SK-N-DZ (cell line): ENCODE data around the gene GLI3.

Experiments used
- DNase-seq: peaks from one replicate; pipeline ENCODE4 v3.0.0-alpha.2; 2015; ENCODE audit warnings: low spot score

GLI3 gene

GRCh38 chr7:42175834-42176723, 60.9 kb downstream of the GLI3 start:
- DNase-seq, result no peak

GRCh38 chr7:42174391-42174912, 62.6 kb downstream of the GLI3 start:
- DNase-seq, result no peak

GRCh38 chr7:42170724-42171123, 66.3 kb downstream of the GLI3 start:
- DNase-seq, result no peak

GRCh38 chr7:42168512-42168911, 68.5 kb downstream of the GLI3 start:
- DNase-seq, result no peak

- no peak for DNase-seq
Observed at GRCh38 chr7:42167631-42168236, 69.3 kb downstream of the GLI3 start.

GRCh38 chr7:42167206-42167605, 69.8 kb downstream of the GLI3 start:
- DNase-seq, result no peak

GRCh38 chr7:42164881-42165428, 72.1 kb downstream of the GLI3 start:
- no peak for DNase-seq

- DNase-seq, result no peak
Observed at GRCh38 chr7:42162560-42163325, 74.3 kb downstream of the GLI3 start.

- no peak for DNase-seq
Observed at GRCh38 chr7:42161719-42162118, 75.3 kb downstream of the GLI3 start.

- no peak for DNase-seq
Observed at GRCh38 chr7:42161110-42161509, 75.9 kb downstream of the GLI3 start.

- no peak for DNase-seq
Observed at GRCh38 chr7:42159130-42159529, 77.9 kb downstream of the GLI3 start.

GRCh38 chr7:42156967-42157721, 79.9 kb downstream of the GLI3 start:
- DNase-seq, result no peak

GRCh38 chr7:42156291-42156865, 80.6 kb downstream of the GLI3 start:
- DNase-seq, result peak; percentile 31

- peak; percentile 43 for DNase-seq
Observed at GRCh38 chr7:42155584-42156290, 81.3 kb downstream of the GLI3 start.

- no peak for DNase-seq
Observed at GRCh38 chr7:42154173-42154572, 82.8 kb downstream of the GLI3 start.

GRCh38 chr7:42152329-42153205, 84.4 kb downstream of the GLI3 start:
- no peak for DNase-seq

GRCh38 chr7:42151309-42151708, 85.7 kb downstream of the GLI3 start:
- no peak for DNase-seq

- DNase-seq, result no peak
Observed at GRCh38 chr7:42145539-42145938, 91.5 kb downstream of the GLI3 start.

GRCh38 chr7:42144604-42145003, 92.4 kb downstream of the GLI3 start:
- no peak for DNase-seq
